ENCODE results near the gene BTN2A1. TPM values are rescaled to one million over a fixed set of nuclear protein-coding genes. Genes with fewer than 3 reads are reported as not detected.

Gene BTN2A1
- total and polyA plus RNA-seq, 10 of the 15 experiments (the other 5 are each of a cell fraction or from before 2014, with no cell fraction given), result 8.2 to 28.0 (median 15.8) TPM

DNA sequence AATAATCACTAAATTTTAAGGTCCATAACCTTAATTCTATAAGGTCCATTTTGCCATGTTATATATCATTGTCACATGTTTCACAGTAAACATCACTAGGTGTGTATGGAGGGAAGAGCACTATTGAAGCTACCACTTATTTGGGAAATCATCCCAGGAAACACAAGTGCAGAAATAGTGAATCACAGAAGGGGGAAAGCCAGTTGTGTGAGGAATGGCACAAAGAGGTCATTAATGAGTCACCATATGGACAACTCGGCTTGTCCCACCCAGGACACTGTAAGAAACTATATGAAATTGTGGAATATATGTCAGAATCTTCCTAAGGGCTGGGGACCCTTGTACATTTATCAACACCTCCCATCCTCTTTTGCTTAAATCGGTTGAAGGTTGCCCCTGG, 42.0 kb upstream of the BTN2A1 start:
- Histone ChIP-seq H3K4me3 (no peak overlapping the region), H3K4me1 (ENCODE audit: control insufficient read depth, insufficient read depth, low read length) (peaks cover 7% of the 10 kb centered on the region), H3K27me3 (replicated peaks in 1 of 2; ENCODE audit: control insufficient read depth in 2 of 2, insufficient read depth in 2 of 2, low read length in 1 of 2) (no peaks in the 10 kb centered on the region), H3K4me2 (ENCODE audit: control insufficient read depth, insufficient read depth) (no peak overlapping the region), H3K9me3 (replicated peaks; ENCODE audit: control insufficient read depth, insufficient read depth, low read length) (peaks cover 14% of the 10 kb centered on the region; the same call in 2 of the 3 replicates), H3K27ac (ENCODE audit: control insufficient read depth, insufficient read depth) (no peak overlapping the region), H3K9ac (ENCODE audit: control insufficient read depth, insufficient read depth, low read length) (no peak overlapping the region), H3K79me2 (ENCODE audit: control insufficient read depth, insufficient read depth, low read length) (no peaks in the 10 kb centered on the region), H3K36me3 (ENCODE audit: control insufficient read depth in 2 of 2, insufficient read depth in 2 of 2, low read length in 1 of 2) (peaks cover 0 to 6% of the 10 kb centered on the region in 2 experiments; a peak in 1 of 4 replicates), H2AFZ (ENCODE audit: control insufficient read depth, low read depth, low read length) (no peak overlapping the region), H4K20me1 (ENCODE audit: control insufficient read depth, insufficient read depth) (no peaks in the 10 kb centered on the region)
- POLR2A ChIA-PET, result interaction anchor here (0.6 kb wide), 1 partner anchor 74 kb away, joined by 3 read pairs; no protein-coding TSS in a partner anchor
- no peak for DNase-seq (ENCODE audit: low read depth, low spot score)
- RAD21 ChIA-PET (ENCODE audit: unreplicated experiment), result no interaction called here
- CTCF ChIA-PET, result no interaction called here
- 76% methylated on average over 2 of the region's 2 CpGs for WGBS (ENCODE audit: insufficient coverage, insufficient replicate concordance, low lambda C conversion rate, missing lambda C conversion rate)
- SMC1A ChIA-PET (ENCODE audit: uncharacterized antibody, unreplicated experiment), result no interaction called here
- ATAC-seq, result no peak
- intact Hi-C loops (cut with micrococcal nuclease; ENCODE audit: unreplicated experiment) (no loop called here), in situ Hi-C loops (cut with MboI) (no loop called here)
- no TSS peak for BruUV-seq (replicated peaks)
- no peak for FAIRE-seq
- TF ChIP-seq, protein P1, sequence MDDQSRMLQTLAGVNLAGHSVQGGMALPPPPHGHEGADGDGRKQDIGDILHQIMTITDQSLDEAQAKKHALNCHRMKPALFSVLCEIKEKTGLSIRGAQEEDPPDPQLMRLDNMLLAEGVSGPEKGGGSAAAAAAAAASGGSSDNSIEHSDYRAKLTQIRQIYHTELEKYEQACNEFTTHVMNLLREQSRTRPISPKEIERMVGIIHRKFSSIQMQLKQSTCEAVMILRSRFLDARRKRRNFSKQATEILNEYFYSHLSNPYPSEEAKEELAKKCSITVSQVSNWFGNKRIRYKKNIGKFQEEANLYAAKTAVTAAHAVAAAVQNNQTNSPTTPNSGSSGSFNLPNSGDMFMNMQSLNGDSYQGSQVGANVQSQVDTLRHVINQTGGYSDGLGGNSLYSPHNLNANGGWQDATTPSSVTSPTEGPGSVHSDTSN (IDR thresholded peaks at IDR 0.05; ENCODE audit: insufficient replicate concordance, low read depth, low read length), result no peak
- TF ChIP-seq, protein P2, sequence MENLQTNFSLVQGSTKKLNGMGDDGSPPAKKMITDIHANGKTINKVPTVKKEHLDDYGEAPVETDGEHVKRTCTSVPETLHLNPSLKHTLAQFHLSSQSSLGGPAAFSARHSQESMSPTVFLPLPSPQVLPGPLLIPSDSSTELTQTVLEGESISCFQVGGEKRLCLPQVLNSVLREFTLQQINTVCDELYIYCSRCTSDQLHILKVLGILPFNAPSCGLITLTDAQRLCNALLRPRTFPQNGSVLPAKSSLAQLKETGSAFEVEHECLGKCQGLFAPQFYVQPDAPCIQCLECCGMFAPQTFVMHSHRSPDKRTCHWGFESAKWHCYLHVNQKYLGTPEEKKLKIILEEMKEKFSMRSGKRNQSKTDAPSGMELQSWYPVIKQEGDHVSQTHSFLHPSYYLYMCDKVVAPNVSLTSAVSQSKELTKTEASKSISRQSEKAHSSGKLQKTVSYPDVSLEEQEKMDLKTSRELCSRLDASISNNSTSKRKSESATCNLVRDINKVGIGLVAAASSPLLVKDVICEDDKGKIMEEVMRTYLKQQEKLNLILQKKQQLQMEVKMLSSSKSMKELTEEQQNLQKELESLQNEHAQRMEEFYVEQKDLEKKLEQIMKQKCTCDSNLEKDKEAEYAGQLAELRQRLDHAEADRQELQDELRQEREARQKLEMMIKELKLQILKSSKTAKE (IDR thresholded peaks at IDR 0.05; ENCODE audit: low read depth, poor library complexity, severe bottlenecking), result no peak
- TF ChIP-seq MYB (IDR thresholded peaks at IDR 0.05; ENCODE audit: borderline replicate concordance, low read depth, low read length), result no peak
- no peak for TF ChIP-seq SIN3A (IDR thresholded peaks at IDR 0.05; ENCODE audit: low read depth, low read length)
- no peak for TF ChIP-seq SUZ12 (IDR thresholded peaks at IDR 0.05; ENCODE audit: unreplicated experiment)
- no peak for TF ChIP-seq ZBED1 (IDR thresholded peaks at IDR 0.05; ENCODE audit: borderline replicate concordance)
- TF ChIP-seq, protein P3, sequence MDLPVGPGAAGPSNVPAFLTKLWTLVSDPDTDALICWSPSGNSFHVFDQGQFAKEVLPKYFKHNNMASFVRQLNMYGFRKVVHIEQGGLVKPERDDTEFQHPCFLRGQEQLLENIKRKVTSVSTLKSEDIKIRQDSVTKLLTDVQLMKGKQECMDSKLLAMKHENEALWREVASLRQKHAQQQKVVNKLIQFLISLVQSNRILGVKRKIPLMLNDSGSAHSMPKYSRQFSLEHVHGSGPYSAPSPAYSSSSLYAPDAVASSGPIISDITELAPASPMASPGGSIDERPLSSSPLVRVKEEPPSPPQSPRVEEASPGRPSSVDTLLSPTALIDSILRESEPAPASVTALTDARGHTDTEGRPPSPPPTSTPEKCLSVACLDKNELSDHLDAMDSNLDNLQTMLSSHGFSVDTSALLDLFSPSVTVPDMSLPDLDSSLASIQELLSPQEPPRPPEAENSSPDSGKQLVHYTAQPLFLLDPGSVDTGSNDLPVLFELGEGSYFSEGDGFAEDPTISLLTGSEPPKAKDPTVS (IDR thresholded peaks at IDR 0.05; ENCODE audit: low read depth, low read length), result no peak
- no peak for TF ChIP-seq CEBPZ (IDR thresholded peaks at IDR 0.05; ENCODE audit: low read depth, low read length)
- no peak for TF ChIP-seq TBL1XR1 (IDR thresholded peaks at IDR 0.05; ENCODE audit: low read depth, low read length)
- no peak for TF ChIP-seq IKZF1 (conservative IDR thresholded peaks at IDR 0.05)
- no peak for TF ChIP-seq MTA2 (IDR thresholded peaks at IDR 0.05; ENCODE audit: low read depth)
- no peak for TF ChIP-seq SMC3 (IDR thresholded peaks at IDR 0.05; ENCODE audit: borderline replicate concordance, low read length)
- TF ChIP-seq CHD2 (IDR thresholded peaks at IDR 0.05; ENCODE audit: borderline replicate concordance, low read depth, low read length), result no peak

Data from GM12878 (cell line).